Stimulated activated CD8-positive, alpha-beta memory T cell treated with anti-CD3 and anti-CD28 coated beads, Interleukin-12 subunit alpha, Interleukin-12 subunit beta, amount 100 ng/mL, for 24 hours (primary cell): ENCODE results near the gene LGR6.
A peak's percentile ranks its signal among the peaks of the same experiment; 100 is the strongest.
"Not testable (repeated sequence)": the region's sequence is repeated elsewhere in the genome, so short reads cannot be mapped to it uniquely, and the experiment has no call there.

Experiments used
- DNase-seq: peaks from one replicate; pipeline ENCODE4 v3.0.0-alpha.2; 2020; ENCODE audit errors: extremely low read depth

Gene LGR6

DNA sequence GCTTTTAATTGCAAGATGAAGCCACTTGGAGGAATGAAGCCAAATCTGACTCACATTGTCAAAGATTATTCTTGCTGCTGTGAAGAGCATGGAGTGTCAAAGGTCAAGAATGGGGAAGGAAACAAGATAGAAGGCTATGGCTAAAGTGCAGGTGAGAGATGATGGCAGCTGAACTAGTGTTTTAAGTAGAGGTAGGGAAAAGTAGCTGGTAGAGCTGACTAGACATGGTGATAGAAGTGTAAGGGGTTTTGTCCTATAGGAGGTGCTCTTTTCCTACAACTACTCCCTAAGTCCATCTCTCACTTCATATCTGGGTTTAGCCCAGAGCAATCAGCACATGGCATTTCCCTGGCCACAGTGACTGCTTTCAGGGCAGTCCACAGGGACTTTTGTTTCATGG lies 136.3 kb downstream of the LGR6 start:
- DNase-seq = no peak

DNA sequence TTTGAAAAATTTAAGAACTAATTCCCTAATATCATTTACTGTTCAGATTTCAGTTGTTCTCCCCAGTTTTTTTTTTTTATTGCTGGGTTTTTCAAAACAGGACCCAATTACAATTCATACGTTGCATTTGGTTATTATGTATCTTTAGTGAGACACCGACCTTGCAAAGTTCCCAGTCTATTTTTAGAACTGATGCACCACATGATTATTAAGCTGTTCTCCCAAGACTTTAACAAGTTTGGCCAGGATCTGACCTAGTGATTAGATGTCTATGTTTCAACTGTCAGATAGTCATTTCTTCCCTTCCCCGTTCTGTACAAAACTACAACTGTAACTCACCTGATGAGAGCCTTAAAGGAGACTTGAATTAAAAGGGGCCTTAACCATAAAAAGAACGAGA lies 140.3 kb downstream of the LGR6 start:
- DNase-seq = no peak

DNA sequence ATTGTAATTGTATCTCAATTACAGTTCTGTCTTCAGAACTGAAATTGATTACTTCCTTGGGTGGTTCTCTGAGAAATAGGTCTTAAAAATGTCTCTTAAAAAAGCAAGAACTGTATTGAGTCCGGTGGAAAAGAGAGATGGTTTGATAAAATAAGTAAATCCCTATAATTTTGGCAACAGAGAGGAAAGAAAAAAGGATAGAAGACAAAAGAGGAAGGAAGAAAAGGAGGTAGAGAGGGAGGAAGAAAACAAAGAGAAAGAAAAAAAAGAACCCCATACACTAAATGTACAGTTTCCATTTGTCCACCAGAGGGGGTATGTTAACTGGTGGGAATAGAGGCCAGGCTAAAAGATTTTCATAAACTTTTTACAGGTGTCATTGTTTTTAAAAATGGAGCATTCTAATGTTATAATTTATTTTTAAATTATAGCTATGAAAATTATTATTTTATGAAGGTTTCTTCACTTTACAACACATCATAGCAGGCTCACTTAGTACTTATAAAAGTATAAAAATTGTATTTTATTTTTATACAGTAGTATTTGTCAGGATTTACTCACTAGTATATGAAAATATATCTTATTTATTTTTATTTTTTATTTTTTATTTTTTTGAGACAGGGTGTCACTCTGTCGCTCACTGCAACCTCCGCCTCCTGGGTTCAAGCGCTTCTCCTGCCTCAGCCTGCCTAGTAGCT lies 150.2 kb downstream of the LGR6 start:
- DNase-seq = no peak

DNA sequence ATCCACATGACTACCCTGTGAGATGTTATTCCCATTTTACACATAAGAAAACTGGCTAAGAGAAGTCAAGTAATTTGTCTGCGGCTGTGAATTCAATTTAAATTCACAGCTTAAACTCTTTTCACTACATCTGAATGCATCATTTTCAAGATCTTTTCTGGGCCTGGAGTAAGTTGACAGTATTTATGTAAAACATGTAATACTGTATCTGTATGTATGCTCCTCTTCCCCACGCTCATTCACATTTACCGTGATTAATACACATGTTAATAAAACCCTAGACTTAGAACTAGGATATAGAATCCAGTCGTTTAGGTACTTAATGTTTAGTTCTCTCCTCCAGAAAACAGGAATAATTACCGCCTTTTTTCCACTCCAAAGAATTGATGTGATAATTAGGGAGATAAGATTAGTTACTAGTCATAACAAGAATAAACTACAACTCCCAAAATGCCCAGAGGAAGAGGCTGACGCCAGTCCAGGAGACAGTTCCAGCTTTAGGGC lies 154.5 kb downstream of the LGR6 start:
- no peak for DNase-seq

DNA sequence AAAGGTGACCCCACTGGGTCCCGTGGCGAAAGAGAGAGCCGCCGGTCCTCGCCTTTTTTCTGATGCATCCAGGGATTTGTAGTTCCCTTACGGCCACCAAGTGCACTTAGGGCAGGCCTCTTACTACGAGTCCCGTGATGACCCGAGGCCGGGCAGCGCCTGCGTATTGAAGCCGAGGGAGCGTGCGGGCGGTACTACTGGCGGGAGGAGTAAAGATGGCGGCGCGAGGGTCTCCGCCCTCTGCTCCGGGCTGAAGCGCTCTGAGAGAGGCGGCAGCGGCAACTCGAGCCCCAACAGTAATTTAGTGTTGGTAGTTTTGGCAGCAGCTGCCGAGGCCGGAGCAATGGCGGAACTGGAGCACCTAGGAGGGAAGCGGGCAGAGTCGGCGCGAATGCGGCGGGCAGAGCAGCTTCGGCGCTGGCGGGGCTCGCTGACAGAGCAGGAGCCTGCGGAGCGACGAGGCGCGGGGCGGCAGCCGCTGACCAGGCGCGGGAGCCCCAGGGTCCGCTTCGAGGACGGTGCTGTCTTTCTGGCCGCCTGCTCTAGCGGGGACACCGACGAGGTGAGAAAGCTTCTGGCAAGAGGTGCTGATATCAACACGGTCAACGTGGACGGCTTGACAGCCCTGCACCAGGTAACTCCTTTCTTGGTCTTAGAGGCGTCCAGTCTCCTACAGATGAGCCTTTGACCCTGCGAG lies 155.1 kb downstream of the LGR6 start, which contains the start of gene PPP1R12B:
Gene PPP1R12B, plus strand, starts transcription at position 191 of the 697 bp plus-strand sequence. Its CDS starts 153 bp downstream, at position 344.
- DNase-seq = peak; percentile 89

DNA sequence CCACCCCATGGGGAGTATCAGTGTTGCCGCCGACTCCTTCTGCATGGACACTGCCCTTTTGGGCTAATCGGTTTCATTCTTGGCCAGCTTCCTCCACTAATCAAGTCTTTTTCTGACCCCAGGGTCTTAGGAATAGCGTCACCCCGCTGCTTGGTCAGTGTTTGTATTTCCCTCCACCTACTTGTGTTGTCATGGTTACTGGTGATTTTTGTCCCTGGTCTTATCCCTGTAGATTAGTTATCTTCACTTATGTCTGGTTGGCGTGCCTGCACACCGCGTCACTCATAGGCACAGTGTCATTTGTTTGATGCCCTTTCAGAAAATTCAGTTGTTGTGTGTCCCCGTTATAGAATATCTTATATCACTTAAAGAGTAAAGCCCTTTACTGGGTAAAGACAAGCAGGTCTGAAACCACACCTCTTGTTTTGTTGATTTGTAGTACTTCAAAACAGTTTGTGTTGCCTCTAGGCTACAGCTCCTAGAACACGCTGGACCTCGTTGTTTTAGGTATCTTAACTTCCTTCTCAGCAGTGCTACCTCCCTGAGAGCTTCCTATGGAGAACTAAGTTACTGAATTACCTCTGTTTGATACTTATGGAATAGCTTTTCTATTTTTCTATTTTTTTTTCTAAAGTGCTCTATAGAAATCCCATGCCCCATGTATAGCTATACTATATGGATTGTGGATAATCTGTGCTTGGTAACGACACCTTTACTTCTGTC lies 155.8 kb downstream of the LGR6 start:
- DNase-seq = no peak

DNA sequence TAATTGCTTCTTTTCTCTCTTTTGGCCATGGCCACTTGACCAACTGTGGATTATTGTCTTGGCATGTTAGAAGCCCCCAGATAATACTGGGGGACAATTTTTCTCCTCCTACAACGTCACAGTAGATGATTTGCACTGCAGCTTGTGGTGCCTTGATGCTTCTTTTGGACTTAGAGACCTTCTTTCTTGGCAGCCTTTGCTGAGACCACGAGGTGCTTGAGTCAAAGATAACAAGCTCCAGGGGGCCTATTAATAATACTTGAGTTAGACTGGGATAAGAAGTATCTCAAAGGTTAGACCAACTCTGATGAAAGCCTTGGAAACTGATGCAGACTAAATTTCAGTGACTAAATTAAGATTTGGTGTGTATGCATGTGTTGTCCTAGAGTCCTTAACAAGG lies 158.1 kb downstream of the LGR6 start:
- no peak for DNase-seq

DNA sequence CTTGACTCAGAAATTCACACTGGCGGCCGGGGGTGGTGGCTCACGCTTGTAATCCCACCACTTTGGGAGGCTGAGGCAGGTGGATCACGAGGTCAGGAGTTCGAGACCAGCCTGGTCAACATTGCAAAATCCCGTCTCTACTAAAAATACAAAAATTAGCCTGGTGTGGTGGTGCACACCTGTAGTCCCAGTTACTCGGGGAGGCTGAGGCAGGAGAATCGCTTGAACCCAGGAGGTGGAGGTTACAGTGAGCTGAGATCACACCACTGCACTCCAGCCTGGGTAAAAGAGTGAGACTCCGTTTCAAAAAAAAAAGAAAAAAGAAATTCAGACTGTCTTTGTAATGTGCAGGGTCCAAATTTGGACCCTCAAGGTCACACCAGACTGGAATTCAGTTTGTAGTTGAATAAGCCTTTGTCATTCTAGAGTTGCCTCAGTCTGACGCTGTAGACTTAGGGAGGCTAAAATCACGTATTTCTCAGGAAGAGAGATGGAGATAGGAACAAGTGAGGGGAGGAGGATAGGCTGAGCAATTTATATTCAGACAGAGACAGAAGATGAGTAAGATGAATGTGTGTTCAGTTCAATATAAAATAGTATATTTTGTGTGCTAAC lies 159.1 kb downstream of the LGR6 start:
- DNase-seq = not testable (repeated sequence)

DNA sequence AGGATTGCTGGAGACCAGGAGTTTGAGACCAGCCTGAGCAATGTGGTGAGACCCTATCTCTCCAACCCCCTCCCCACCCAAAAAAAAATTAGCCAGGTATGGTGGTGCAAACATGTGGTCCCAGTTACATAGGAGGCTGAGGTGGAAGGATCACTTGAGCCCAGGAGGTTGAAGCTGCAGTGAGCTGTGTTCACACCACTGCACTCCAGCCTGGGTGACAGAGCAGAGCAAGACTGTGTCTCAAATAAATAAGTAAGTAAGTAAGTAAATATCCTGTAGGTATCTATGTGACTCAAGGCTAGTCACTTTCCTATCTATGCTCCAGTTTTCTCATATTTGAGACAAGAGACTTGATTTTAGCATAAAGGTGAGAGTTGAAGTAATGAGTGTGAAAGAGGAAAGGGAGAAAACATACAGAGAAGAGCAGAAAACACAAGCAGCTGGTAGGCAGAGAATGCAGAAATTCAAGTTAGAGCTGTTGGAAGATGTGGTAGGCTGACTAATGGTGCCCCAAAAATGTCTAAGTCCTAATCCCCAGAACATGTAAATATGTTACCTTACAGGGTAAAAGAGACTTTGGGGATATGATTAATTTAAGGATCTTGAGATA lies 162.4 kb downstream of the LGR6 start:
- DNase-seq = no peak

DNA sequence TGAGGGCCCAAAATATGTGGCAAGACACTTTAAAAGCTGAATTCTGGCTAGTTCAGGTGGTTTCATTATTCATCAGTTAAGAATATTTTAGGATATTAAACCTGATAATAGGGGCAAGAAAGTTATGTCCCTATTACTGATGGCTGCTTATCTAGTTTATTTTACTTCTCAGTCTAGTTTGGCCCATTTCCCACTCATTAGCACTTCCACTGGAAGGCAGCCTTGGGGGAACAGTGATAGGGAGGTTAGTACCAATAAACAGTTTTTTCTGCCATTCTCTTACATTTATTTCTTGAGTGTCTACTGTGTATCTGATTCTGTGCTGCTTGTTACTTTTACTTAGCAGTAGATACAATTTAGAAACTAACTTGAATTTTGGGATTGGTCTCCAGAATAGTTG lies 163.9 kb downstream of the LGR6 start:
- DNase-seq = no peak

DNA sequence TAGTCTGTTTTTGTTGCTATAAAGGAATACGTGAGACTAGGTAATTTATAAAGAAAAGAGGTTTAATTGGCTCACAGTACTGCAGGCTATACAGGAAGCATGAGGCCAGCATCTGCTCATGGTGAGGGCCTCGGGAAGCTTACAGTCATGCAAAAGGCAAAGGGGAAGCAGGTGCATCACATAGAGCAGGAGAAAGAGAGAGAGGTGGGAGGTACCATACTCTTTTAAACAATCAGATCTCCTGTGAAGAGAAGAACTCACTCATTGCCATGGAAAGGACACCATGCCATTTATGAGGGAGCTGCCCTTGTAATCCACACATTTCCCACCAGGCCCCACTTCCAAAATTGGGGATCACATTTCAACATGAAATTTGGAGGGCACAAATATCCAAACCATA lies 167.6 kb downstream of the LGR6 start:
- DNase-seq = no peak

DNA sequence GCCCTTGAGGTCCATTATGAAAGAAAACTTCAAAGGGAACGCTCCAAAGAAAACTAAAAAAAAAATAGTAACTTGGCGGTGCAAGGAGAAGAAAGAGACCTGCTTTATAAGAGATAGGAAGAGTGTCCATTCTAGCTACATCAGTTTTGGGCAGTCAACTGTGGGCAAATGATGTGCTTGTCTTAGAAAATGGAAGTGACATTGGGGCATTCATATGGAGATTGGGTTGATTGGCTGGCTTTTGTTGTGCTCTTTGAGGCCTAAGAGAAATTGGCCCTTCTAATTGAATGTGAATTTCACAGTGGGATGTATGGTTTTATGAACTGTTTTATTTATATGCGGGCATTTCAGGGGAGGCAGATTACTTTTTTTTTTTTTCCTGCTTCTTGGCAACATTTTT lies 168.1 kb downstream of the LGR6 start:
- DNase-seq = no peak

DNA sequence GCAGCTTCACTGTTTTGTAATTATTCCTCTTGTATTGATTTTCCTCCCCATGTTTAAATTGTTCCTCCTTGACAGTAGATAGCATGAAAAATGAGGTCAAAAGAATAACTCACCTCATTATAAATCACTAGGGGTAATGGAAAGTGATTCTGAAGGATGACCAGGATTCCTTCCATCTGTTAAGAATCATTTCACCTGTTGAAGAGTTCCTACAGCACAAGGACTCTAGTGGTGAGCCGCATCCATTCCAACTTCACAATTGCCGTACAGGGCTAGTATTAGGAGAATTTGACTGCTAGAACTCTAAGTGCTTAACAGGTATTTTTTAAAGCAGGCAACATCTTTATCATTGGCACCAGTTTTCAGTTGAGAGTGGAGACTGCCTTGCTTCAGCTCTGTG lies 168.6 kb downstream of the LGR6 start:
- no peak for DNase-seq

DNA sequence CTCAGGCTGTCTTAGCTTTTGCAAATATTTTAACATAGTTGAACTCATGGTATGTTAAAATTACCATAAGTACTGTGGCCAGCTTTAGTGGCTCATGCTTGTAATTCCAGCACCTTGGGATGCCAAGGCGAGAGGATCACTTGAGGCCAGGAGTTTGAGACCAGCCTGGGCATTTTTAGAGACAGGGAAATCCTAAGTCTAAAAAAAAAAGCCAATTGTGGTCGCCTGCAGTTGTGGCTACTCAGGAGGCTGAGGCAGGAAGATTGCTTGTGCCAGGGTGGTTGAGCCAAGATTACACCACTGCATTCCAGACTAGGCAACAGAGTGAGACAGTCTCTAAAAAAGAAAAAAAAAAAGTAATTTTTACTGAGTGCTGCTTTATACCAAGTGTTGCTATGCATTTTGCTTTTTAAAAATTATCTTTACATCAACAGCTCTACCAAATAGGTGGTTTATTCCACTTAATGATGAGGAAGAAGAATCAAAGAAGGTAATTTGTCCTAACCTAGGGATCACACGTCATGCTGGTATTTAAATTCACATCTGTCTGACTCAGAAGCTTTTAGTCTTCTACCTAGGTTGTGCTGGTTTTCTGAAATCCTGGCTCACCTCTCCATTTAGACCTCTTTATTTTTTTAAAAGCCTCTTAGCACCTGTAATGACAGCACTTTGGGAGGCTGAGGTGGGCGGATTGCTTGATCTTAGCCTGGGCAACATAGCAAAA lies 171.7 kb downstream of the LGR6 start:
- no peak for DNase-seq

DNA sequence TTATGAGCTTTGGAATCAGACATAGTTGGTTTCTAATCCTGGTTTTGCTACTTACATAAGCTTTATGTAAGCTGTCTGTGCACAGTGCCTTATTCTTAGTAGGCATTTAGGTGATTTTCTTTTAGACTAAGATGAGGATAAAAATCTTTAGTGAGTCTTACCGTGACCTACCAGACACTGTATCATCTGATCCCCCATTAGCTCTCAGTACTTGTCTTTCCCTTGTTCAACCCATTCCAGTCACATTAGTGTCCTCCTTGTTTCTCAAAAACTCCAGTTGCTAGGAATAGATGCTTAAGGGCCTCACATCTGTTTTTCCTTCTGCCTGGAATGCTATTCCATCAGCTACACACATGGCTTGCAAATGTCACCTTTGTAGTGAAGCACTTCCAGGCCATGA lies 173.7 kb downstream of the LGR6 start:
- no peak for DNase-seq
